ENCODE measurements around the gene WDR17. TPM values are rescaled to one million over a fixed set of nuclear protein-coding genes. Genes with fewer than 3 reads are reported as not detected.

The WDR17 gene
- total and polyA plus RNA-seq, 2 of the 8 experiments (the other 6 are each of a cell fraction or from before 2014, with no cell fraction given): 1.4 to 3.3 TPM

GRCh38 chr4:176064539-176064938, 1.1 kb upstream of the WDR17 start:
- H2AFZ ChIP-seq (ENCODE audit: low read length): no peak overlapping the region
- no peak overlapping the region; a peak in 1 of 4 replicates for H3K4me2 ChIP-seq (ENCODE audit: insufficient read depth in 1 of 2, low read depth in 2 of 2, low read length in 2 of 2)
- H2BK5ac ChIP-seq (ENCODE audit: low read depth, low read length): no peak overlapping the region
- H4K8ac ChIP-seq (ENCODE audit: extremely low read depth, insufficient read depth, low read length): no peak overlapping the region
- DNase-seq (ENCODE audit: low read depth in 1 of 2, low spot score in 2 of 2) (no peak), FAIRE-seq (no peak)
- no peaks in the 10 kb centered on the region for H3K79me1 ChIP-seq (ENCODE audit: low read depth, low read length)
- 0 out of 4 replicates have a peak, but pooled peaks cover 0 to 4% of the 10 kb centered on the region in 2 experiments for H3K9me3 ChIP-seq (ENCODE audit: insufficient read depth in 2 of 2, low read depth in 1 of 2, low read length in 1 of 2)
- 84% methylated on average over 2 of the region's 2 CpGs; no CpG with 5 or more reads in 1 of the 2 experiments for WGBS, 2 experiments (ENCODE audit: extremely low coverage in 1 of 2, insufficient coverage in 1 of 2, insufficient read length in 1 of 2, insufficient replicate concordance in 2 of 2, low coverage in 1 of 2, low lambda C conversion rate in 2 of 2, missing lambda C conversion rate in 1 of 2)
- H2BK20ac ChIP-seq (ENCODE audit: low read length): no peak overlapping the region
- H3K9ac ChIP-seq (replicated peaks in 1 of 4; ENCODE audit: extremely low read depth in 1 of 4, low read depth in 3 of 4, low read length in 3 of 4): no peak overlapping the region
- H3K4ac ChIP-seq (replicated peaks; ENCODE audit: insufficient read length, low read depth, low read length): no peak overlapping the region
- H3K4me1 ChIP-seq (replicated peaks in 1 of 4; ENCODE audit: control insufficient read depth in 3 of 4, insufficient read depth in 4 of 4, low read length in 3 of 4): no peaks in the 10 kb centered on the region; a peak in 1 of 7 replicates
- ChIA-PET CTCF (ENCODE audit: partially characterized antibody) (no interaction called here), POLR2A (ENCODE audit: partially characterized antibody) (no interaction called here)
- no peak overlapping the region for H3K27ac ChIP-seq (ENCODE audit: low read depth, low read length)
- no peak overlapping the region for H4K5ac ChIP-seq (ENCODE audit: insufficient read length, low read depth, low read length)
- no peaks in the 10 kb centered on the region for H3K27me3 ChIP-seq (replicated peaks in 1 of 4; ENCODE audit: control insufficient read depth in 3 of 4, extremely low read depth in 1 of 4, insufficient read depth in 3 of 4, low read length in 3 of 4)
- H2BK12ac ChIP-seq (ENCODE audit: low read depth, low read length): no peak overlapping the region
- no peak overlapping the region for H4K91ac ChIP-seq (replicated peaks; ENCODE audit: insufficient read length, low read length)
- no peaks in the 10 kb centered on the region for H3K36me3 ChIP-seq (ENCODE audit: control insufficient read depth in 2 of 4, insufficient read depth in 4 of 4, low read length in 3 of 4)
- H3K4me3 ChIP-seq (ENCODE audit: extremely low read depth in 1 of 4, insufficient read depth in 2 of 4, low read depth in 3 of 4, low read length in 4 of 4): no peak overlapping the region
- H3K56ac ChIP-seq (replicated peaks; ENCODE audit: insufficient read length, low read depth, low read length): no peak overlapping the region
- no peak overlapping the region for H2BK15ac ChIP-seq (ENCODE audit: low read length)
- no peak overlapping the region for H3K14ac ChIP-seq (ENCODE audit: insufficient read length)
- no peak overlapping the region for H2AK5ac ChIP-seq (ENCODE audit: low read depth, low read length)
- no peak overlapping the region for H2BK120ac ChIP-seq (replicated peaks; ENCODE audit: low read depth, low read length)
- H3K79me2 ChIP-seq (ENCODE audit: control insufficient read depth in 1 of 2, insufficient read depth in 2 of 2, low read length in 2 of 2): no peaks in the 10 kb centered on the region
- no peak overlapping the region for H3K18ac ChIP-seq (ENCODE audit: extremely low read depth, low read length)
- H3K23ac ChIP-seq (ENCODE audit: insufficient read length): no peak overlapping the region
- peaks cover 4% of the 10 kb centered on the region for H3K23me2 ChIP-seq (ENCODE audit: low read depth, low read length)
- H4K20me1 ChIP-seq (replicated peaks in 1 of 2; ENCODE audit: control insufficient read depth in 1 of 2, insufficient read depth in 2 of 2, low read length in 2 of 2): no peaks in the 10 kb centered on the region
- TF ChIP-seq MAX (IDR thresholded peaks at IDR 0.05) (no peak), TEAD4 (IDR thresholded peaks at IDR 0.05; ENCODE audit: low read depth, low read length) (no peak), RAD21 (IDR thresholded peaks at IDR 0.05 in 1 of 2, conservative IDR thresholded peaks at IDR 0.05 in 1 of 2; ENCODE audit: low read depth in 2 of 2, low read length in 2 of 2) (no peak), POLR2A (IDR thresholded peaks at IDR 0.05; ENCODE audit: control extremely low read depth in 1 of 2, low read depth in 2 of 2, low read length in 2 of 2) (no peak), PHF8 (conservative IDR thresholded peaks at IDR 0.05; ENCODE audit: low read depth, low read length) (no peak), SRF (IDR thresholded peaks at IDR 0.05; ENCODE audit: low read depth, low read length) (no peak), SIN3A (conservative IDR thresholded peaks at IDR 0.05 in 1 of 2, IDR thresholded peaks at IDR 0.05 in 1 of 2; ENCODE audit: low read depth in 1 of 2, low read length in 2 of 2) (no peak), SIRT6 (IDR thresholded peaks at IDR 0.05; ENCODE audit: low read length) (no peak), ZNF274 (IDR thresholded peaks at IDR 0.05; ENCODE audit: borderline replicate concordance, extremely low read depth, low read length) (no peak), ATF2 (IDR thresholded peaks at IDR 0.05; ENCODE audit: low read length) (no peak), SP2 (IDR thresholded peaks at IDR 0.05; ENCODE audit: low read length) (no peak), CBX5 (IDR thresholded peaks at IDR 0.05; ENCODE audit: low read depth, low read length) (no peak), EGR1 (IDR thresholded peaks at IDR 0.05; ENCODE audit: borderline replicate concordance, low read depth, low read length) (no peak)
